SJCRH30 (cell line): ENCODE data around the gene SPAG5. TPM values are rescaled to one million over a fixed set of nuclear protein-coding genes. Genes with fewer than 3 reads are reported as not detected.
"Not testable (repeated sequence)": the region's sequence is repeated elsewhere in the genome, so short reads cannot be mapped to it uniquely, and the experiment has no call there.

Experiments
- DNase-seq, 2 experiments: peaks; one replicate each; pipeline ENCODE4 v3.0.0-alpha.2; 2015 to 2020
- H3K27ac ChIP-seq: fragments of 250-450 bp; sonication (Bioruptor Pico); 2 replicates; pipeline ENCODE4 v1.5.1; 2020; ENCODE audit warnings: mild to moderate bottlenecking, moderate library complexity
- H3K27me3 ChIP-seq: fragments of 250-450 bp; sonication (Bioruptor Pico); 2 replicates; pipeline ENCODE4 v1.5.1; 2020; ENCODE audit warnings: mild to moderate bottlenecking, moderate library complexity
- H3K36me3 ChIP-seq: fragments of 250-450 bp; sonication (Bioruptor Pico); 2 replicates; pipeline ENCODE4 v1.5.1; 2020; ENCODE audit warnings: mild to moderate bottlenecking, moderate library complexity
- H3K4me1 ChIP-seq: fragments of 250-450 bp; sonication (Bioruptor Pico); 2 replicates; pipeline ENCODE4 v1.5.1; 2020; ENCODE audit warnings: mild to moderate bottlenecking, moderate library complexity
- H3K4me3 ChIP-seq: fragments of 250-450 bp; sonication (Bioruptor Pico); 2 replicates; pipeline ENCODE4 v1.5.1; 2020; ENCODE audit warnings: mild to moderate bottlenecking, moderate library complexity
- H3K9me3 ChIP-seq: fragments of 250-450 bp; sonication (Bioruptor Pico); replicated peaks from 2 replicates; pipeline ENCODE4 v1.5.1; 2020; ENCODE audit warnings: mild to moderate bottlenecking, moderate library complexity
- total RNA-seq: library from RNA; depleted of rRNA; stranded (reverse); fragments of >200 nt; shearing (Covaris generic); gene quantifications from 2 replicates; pipeline ENCODE4 v1.2.3, GENCODE V29; 2014

SPAG5 gene
- total RNA-seq, 1 experiment from 2014 or later: 147 TPM

GRCh38 chr17:28584434-28584833 is 14.4 kb downstream of the SPAG5 start:
- Histone ChIP-seq H3K36me3 (peaks cover 95% of the 10 kb centered on the region), H3K4me3 (no peak overlapping the region), H3K4me1 (no peaks in the 10 kb centered on the region), H3K27ac (no peak overlapping the region), H3K27me3 (no peaks in the 10 kb centered on the region), H3K9me3 (no peaks in the 10 kb centered on the region)
- DNase-seq: no peak

- no peak overlapping the region for H3K4me3 ChIP-seq
- H3K27ac ChIP-seq: no peak overlapping the region
- H3K36me3 ChIP-seq: peaks cover 95% of the 10 kb centered on the region
- no peaks in the 10 kb centered on the region for H3K4me1 ChIP-seq
- no peaks in the 10 kb centered on the region for H3K27me3 ChIP-seq
- no peak for DNase-seq
- no peaks in the 10 kb centered on the region for H3K9me3 ChIP-seq
These were observed 16.3 kb downstream of the SPAG5 start for GRCh38 chr17:28582513-28582912.

- Histone ChIP-seq H3K27me3 (no peaks in the 10 kb centered on the region), H3K27ac (no peak overlapping the region), H3K4me1 (no peaks in the 10 kb centered on the region), H3K36me3 (peaks cover 84% of the 10 kb centered on the region), H3K9me3 (no peaks in the 10 kb centered on the region), H3K4me3 (no peak overlapping the region)
- no peak for DNase-seq
These were observed 17.9 kb downstream of the SPAG5 start for GRCh38 chr17:28580959-28581358.

- no peaks in the 10 kb centered on the region for H3K4me1 ChIP-seq
- DNase-seq: no peak
- no peaks in the 10 kb centered on the region for H3K27me3 ChIP-seq
- no peak overlapping the region for H3K4me3 ChIP-seq
- no peaks in the 10 kb centered on the region for H3K9me3 ChIP-seq
- no peak overlapping the region for H3K27ac ChIP-seq
- peaks cover 72% of the 10 kb centered on the region for H3K36me3 ChIP-seq
These were observed 19.3 kb downstream of the SPAG5 start for GRCh38 chr17:28579526-28579925.

- no peak overlapping the region for H3K4me3 ChIP-seq
- H3K27me3 ChIP-seq: no peaks in the 10 kb centered on the region
- no peaks in the 10 kb centered on the region for H3K4me1 ChIP-seq
- no peaks in the 10 kb centered on the region for H3K9me3 ChIP-seq
- no peak for DNase-seq
- peaks cover 62% of the 10 kb centered on the region for H3K36me3 ChIP-seq
- H3K27ac ChIP-seq: no peak overlapping the region
These were observed 20.3 kb downstream of the SPAG5 start for GRCh38 chr17:28578246-28579195.

- Histone ChIP-seq H3K4me1 (peaks cover under 1% of the 10 kb centered on the region; the same call in 1 of the 2 replicates), H3K9me3 (no peaks in the 10 kb centered on the region), H3K27me3 (no peaks in the 10 kb centered on the region), H3K27ac (no peak overlapping the region), H3K36me3 (peaks cover 51% of the 10 kb centered on the region), H3K4me3 (no peak overlapping the region)
- no peak for DNase-seq
These were observed 21.4 kb downstream of the SPAG5 start for GRCh38 chr17:28577466-28577824.

- peak; percentile 75 to 86 for DNase-seq
- Histone ChIP-seq H3K36me3 (peaks cover 46% of the 10 kb centered on the region), H3K4me3 (no peak within 1 kb of the TSS), H3K9me3 (no peaks in the 10 kb centered on the region), H3K4me1 (peaks cover 5% of the 10 kb centered on the region; the same call in 1 of the 2 replicates), H3K27me3 (no peaks in the 10 kb centered on the region), H3K27ac (no peak within 1 kb of the TSS)
These were observed 21.9 kb downstream of the SPAG5 start, which contains the start of gene ALDOC for GRCh38 chr17:28576758-28577465. Gene ALDOC, minus strand, starts transcription at chr17:28576895. Its CDS starts 1,363 bp downstream, at chr17:28575532.

- H3K27ac ChIP-seq, H3K4me1 ChIP-seq, H3K9me3 ChIP-seq, DNase-seq, H3K4me3 ChIP-seq, H3K27me3 ChIP-seq: not testable (repeated sequence)
- H3K36me3 ChIP-seq: peaks cover 42% of the 10 kb centered on the region
These were observed 22.8 kb downstream of the SPAG5 start for GRCh38 chr17:28576016-28576415.

GRCh38 chr17:28575126-28575795 is 23.6 kb downstream of the SPAG5 start:
- Histone ChIP-seq H3K4me1 (peaks cover 5% of the 10 kb centered on the region; the same call in 1 of the 2 replicates), H3K9me3 (no peaks in the 10 kb centered on the region), H3K36me3 (peaks cover 34% of the 10 kb centered on the region), H3K27ac (no peak overlapping the region), H3K4me3 (no peak overlapping the region), H3K27me3 (no peaks in the 10 kb centered on the region)
- no peak for DNase-seq

GRCh38 chr17:28574526-28574925 is 24.3 kb downstream of the SPAG5 start:
- H3K4me3 ChIP-seq: no peak overlapping the region
- no peaks in the 10 kb centered on the region for H3K9me3 ChIP-seq
- no peak for DNase-seq
- H3K4me1 ChIP-seq: peaks cover 5% of the 10 kb centered on the region; the same call in 1 of the 2 replicates
- H3K27ac ChIP-seq: no peak overlapping the region
- H3K36me3 ChIP-seq: peaks cover 27% of the 10 kb centered on the region
- no peaks in the 10 kb centered on the region for H3K27me3 ChIP-seq

- Histone ChIP-seq H3K27me3 (no peaks in the 10 kb centered on the region), H3K36me3 (peaks cover 22% of the 10 kb centered on the region), H3K4me3 (no peak overlapping the region), H3K9me3 (no peaks in the 10 kb centered on the region), H3K27ac (no peak overlapping the region), H3K4me1 (peaks cover 5% of the 10 kb centered on the region; the same call in 1 of the 2 replicates)
- DNase-seq: no peak
These were observed 24.8 kb downstream of the SPAG5 start for GRCh38 chr17:28573966-28574480.

- no peak overlapping the region for H3K4me3 ChIP-seq
- H3K9me3 ChIP-seq: no peaks in the 10 kb centered on the region
- peaks cover 5% of the 10 kb centered on the region; the same call in 1 of the 2 replicates for H3K4me1 ChIP-seq
- no peak overlapping the region for H3K27ac ChIP-seq
- peaks cover 17% of the 10 kb centered on the region for H3K36me3 ChIP-seq
- DNase-seq: no peak
- H3K27me3 ChIP-seq: no peaks in the 10 kb centered on the region
These were observed 25.3 kb downstream of the SPAG5 start for GRCh38 chr17:28573521-28573920.

- H3K36me3 ChIP-seq: peaks cover 12% of the 10 kb centered on the region
- no peak overlapping the region for H3K4me3 ChIP-seq
- H3K27ac ChIP-seq: no peak overlapping the region
- peaks cover 5% of the 10 kb centered on the region; the same call in 1 of the 2 replicates for H3K4me1 ChIP-seq
- H3K27me3 ChIP-seq: no peaks in the 10 kb centered on the region
- no peaks in the 10 kb centered on the region for H3K9me3 ChIP-seq
- DNase-seq: no peak
These were observed 25.8 kb downstream of the SPAG5 start for GRCh38 chr17:28573040-28573380.

GRCh38 chr17:28572259-28573039 is 26.4 kb downstream of the SPAG5 start:
- Histone ChIP-seq H3K27me3 (no peaks in the 10 kb centered on the region), H3K9me3 (no peaks in the 10 kb centered on the region), H3K27ac (no peak overlapping the region), H3K4me1 (peaks cover 5% of the 10 kb centered on the region; the same call in 1 of the 2 replicates), H3K36me3 (peaks cover 8% of the 10 kb centered on the region), H3K4me3 (peak overlapping the region; percentile 84)
- no peak for DNase-seq
